Stimulated activated CD4-positive, alpha-beta T cell treated with anti-CD3 and anti-CD28 coated beads, Interleukin-2, amount 100 ng/mL, for 48 hours (primary cell): ENCODE data around the gene KCTD15.

Source experiments
- DNase-seq, 2 donors: peaks; one replicate each; pipeline ENCODE4 v3.0.0-alpha.2; 2020

KCTD15 gene

DNA sequence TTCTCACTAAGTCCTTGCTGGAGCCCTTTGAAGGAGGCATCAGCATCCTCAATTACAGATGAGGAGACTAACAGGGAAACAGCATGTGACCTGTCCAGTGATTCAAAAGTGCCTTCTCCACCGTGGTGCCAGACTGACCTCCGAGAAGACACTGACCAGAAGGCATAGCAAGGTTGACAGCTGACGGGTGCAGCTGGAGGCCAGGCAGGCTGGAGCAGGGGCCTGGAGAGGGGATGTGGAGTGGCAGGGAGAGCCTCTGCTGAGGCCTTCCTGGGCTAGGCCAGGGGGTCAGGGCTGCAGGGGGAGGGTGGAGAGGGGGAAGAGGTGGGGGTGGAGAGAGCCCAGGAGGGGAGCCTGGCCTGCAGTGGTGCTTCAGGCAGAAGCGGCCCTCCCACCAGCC, 66.3 kb downstream of the KCTD15 start:
- no peak for DNase-seq

DNA sequence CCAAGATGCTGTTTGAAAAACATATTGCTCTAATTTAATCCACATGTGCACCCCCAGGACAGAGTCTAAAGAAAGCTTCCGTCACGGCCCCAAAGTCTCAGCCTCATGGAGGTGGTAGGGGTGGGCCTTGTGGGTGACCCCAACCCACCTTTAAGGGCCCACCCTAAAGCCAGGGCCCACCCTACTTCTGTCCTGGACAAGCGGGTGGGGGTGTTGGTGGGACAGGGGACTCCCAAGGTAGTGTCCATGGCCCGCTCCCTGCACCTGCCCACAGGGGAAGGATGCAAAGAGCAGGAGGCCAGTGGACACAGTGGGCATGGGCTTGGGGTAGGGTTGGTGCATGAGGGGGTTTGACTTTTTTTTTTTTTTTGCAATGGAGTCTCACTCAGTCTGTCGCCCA, 66.8 kb downstream of the KCTD15 start:
- DNase-seq = no peak

GRCh38 chr19:33864311-33864850, 67.7 kb downstream of the KCTD15 start:
- DNase-seq = no peak

DNA sequence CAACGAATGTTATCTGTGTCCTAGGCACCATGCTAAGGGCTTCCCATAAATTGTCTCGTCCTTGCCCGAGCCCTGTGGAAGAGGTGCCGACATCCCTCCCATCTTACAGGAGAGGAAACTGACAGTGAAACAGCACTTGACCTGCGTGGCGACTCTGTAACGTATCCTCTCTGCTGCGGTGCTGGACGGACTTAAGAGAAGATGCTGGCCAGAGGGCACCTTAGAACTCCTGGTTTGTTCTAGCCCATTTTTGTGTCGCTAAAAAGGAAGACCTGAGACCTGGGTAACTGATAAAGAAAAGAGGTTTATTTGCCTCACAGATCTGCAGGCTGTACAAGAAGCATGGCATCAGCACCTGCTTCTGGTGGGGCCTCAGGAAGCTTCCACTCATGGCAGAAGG, 68.6 kb downstream of the KCTD15 start:
- DNase-seq = no peak
